ENCODE results near the gene GRK2.

- TF ChIP-seq CTCF (IDR thresholded peaks at IDR 0.05) (no peak), ZFX (IDR thresholded peaks at IDR 0.05; ENCODE audit: borderline replicate concordance) (no peak)
Observed at GRCh38 chr11:67311556-67312082, 45.3 kb downstream of the GRK2 start.
